Mammary epithelial cell (primary cell): Measurements from ENCODE around the gene DSCAM.

Experiments used
- EZH2 ChIP-seq: IDR thresholded peaks from 2 replicates; pipeline ENCODE4 v1.6.1; 2012; ENCODE audit warnings: low read length, inconsistent platforms, borderline replicate concordance
- TF ChIP-seq, protein P1 (sequence below), 2 donors: IDR thresholded peaks in 1 of 2; conservative IDR thresholded peaks in 1 of 2; 2 replicates each; pipeline ENCODE4 v1.5.1; 2011 to 2012; ENCODE audit warnings: inconsistent platforms in 2 of 2, low read length in 2 of 2, mild to moderate bottlenecking in 2 of 2, control low read depth in 1 of 2, low read depth in 1 of 2; ENCODE audit not compliant: insufficient read depth in 1 of 2; ENCODE audit errors: extremely low read depth in 1 of 2

DNA sequence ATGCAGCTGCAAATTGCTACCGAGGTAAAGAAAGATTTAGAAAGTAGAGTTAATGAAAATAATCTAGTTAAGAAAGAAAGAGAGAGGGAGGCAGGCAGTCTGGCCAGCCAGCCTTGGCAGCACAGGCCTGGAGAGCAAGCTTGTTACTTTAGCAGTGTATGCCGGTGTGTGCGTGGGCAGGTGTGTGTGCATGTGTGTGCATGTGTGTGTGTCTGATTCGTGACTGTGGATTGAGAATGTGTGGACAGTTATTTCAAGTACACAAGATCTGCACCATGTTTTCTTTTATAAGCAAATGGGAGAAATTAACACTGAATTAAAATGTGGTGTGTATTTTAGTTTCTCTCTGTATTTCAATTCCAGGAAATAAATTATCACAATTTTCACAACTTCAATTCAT is 211.6 kb downstream of the DSCAM start:
- TF ChIP-seq, protein P1, sequence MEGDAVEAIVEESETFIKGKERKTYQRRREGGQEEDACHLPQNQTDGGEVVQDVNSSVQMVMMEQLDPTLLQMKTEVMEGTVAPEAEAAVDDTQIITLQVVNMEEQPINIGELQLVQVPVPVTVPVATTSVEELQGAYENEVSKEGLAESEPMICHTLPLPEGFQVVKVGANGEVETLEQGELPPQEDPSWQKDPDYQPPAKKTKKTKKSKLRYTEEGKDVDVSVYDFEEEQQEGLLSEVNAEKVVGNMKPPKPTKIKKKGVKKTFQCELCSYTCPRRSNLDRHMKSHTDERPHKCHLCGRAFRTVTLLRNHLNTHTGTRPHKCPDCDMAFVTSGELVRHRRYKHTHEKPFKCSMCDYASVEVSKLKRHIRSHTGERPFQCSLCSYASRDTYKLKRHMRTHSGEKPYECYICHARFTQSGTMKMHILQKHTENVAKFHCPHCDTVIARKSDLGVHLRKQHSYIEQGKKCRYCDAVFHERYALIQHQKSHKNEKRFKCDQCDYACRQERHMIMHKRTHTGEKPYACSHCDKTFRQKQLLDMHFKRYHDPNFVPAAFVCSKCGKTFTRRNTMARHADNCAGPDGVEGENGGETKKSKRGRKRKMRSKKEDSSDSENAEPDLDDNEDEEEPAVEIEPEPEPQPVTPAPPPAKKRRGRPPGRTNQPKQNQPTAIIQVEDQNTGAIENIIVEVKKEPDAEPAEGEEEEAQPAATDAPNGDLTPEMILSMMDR (conservative IDR thresholded peaks at IDR 0.05 in 1 of 2, IDR thresholded peaks at IDR 0.05 in 1 of 2; ENCODE audit: extremely low read depth in 1 of 2, insufficient read depth in 1 of 2, low read depth in 1 of 2, low read length in 2 of 2): no peak
- TF ChIP-seq EZH2: no peak
